PC-3 (cell line): ENCODE data around the gene CNOT6L.

ENCODE experiments used
- EZH2 ChIP-seq: fragments of 300-600 bp; sonication (generic); IDR thresholded peaks from one replicate; pipeline ENCODE4 v1.6.1; 2017; ENCODE audit warnings: antibody characterized with exemption, mild to moderate bottlenecking, low read length; ENCODE audit not compliant: unreplicated experiment
- EZH2phosphoT487 ChIP-seq: fragments of 300-600 bp; sonication (generic); IDR thresholded peaks from 2 replicates; pipeline ENCODE4 v1.6.1; 2018; ENCODE audit warnings: mild to moderate bottlenecking, antibody characterized with exemption, low read length, borderline replicate concordance
- TF ChIP-seq, protein P1 (sequence below): fragments of 300-600 bp; sonication (generic); conservative IDR thresholded peaks from 2 replicates; pipeline ENCODE4 v1.5.1; 2017; ENCODE audit warnings: antibody characterized with exemption, low read depth, mild to moderate bottlenecking, low read length

DNA sequence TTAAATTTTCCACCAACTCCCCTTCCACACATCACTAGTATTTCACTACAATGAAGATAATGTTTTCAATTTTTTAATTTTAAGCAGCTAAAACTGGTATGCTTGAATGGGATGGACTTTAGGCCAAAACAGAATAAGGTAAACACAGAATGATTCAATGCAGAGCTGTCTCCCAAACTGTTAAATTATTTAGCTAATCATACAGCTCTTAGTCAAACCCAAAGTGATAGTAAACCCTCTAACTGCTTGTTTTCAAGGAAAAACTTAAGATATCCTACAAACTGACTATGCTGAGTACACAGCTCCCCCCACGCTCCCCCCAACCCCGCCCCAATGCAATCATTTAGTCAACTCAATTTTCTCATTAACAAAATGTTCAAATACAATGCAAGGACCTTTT, 30.2 kb downstream of the CNOT6L start:
- TF ChIP-seq EZH2 (no peak), EZH2phosphoT487 (no peak)
- TF ChIP-seq, protein P1, sequence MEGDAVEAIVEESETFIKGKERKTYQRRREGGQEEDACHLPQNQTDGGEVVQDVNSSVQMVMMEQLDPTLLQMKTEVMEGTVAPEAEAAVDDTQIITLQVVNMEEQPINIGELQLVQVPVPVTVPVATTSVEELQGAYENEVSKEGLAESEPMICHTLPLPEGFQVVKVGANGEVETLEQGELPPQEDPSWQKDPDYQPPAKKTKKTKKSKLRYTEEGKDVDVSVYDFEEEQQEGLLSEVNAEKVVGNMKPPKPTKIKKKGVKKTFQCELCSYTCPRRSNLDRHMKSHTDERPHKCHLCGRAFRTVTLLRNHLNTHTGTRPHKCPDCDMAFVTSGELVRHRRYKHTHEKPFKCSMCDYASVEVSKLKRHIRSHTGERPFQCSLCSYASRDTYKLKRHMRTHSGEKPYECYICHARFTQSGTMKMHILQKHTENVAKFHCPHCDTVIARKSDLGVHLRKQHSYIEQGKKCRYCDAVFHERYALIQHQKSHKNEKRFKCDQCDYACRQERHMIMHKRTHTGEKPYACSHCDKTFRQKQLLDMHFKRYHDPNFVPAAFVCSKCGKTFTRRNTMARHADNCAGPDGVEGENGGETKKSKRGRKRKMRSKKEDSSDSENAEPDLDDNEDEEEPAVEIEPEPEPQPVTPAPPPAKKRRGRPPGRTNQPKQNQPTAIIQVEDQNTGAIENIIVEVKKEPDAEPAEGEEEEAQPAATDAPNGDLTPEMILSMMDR: no peak
